ENCODE results near the gene MYO1F.

The MYO1F gene

GRCh38 chr19:8610936-8611300, 33.7 kb upstream of the MYO1F start:
- H3K4me3 ChIP-seq (replicated peaks; ENCODE audit: low read depth, low read length): no peak overlapping the region
- TF ChIP-seq CTCF (IDR thresholded peaks at IDR 0.05; ENCODE audit: low read length, missing control alignments): no peak
- no peak for DNase-seq (ENCODE audit: low read depth)

- no peak for TF ChIP-seq CTCF (IDR thresholded peaks at IDR 0.05; ENCODE audit: low read length, missing control alignments)
- peak; percentile 39 for DNase-seq (ENCODE audit: low read depth)
- H3K4me3 ChIP-seq (replicated peaks; ENCODE audit: low read depth, low read length): peak within 1 kb of the TSS; percentile 88
Observed at GRCh38 chr19:8610041-8610935, 33.0 kb upstream of the MYO1F start, which contains the start of gene ADAMTS10. TSS of gene ADAMTS10 (minus strand) at chr19:8610715. CDS start at chr19:8605710, 5,005 bp downstream.

GRCh38 chr19:8609279-8610040, 32.2 kb upstream of the MYO1F start:
- peak; percentile 18 for TF ChIP-seq CTCF (IDR thresholded peaks at IDR 0.05; ENCODE audit: low read length, missing control alignments)
- DNase-seq (ENCODE audit: low read depth): peak; percentile 71
- peak overlapping the region; percentile 88 for H3K4me3 ChIP-seq (replicated peaks; ENCODE audit: low read depth, low read length)

- peak overlapping the region; percentile 88 for H3K4me3 ChIP-seq (replicated peaks; ENCODE audit: low read depth, low read length)
- no peak for DNase-seq (ENCODE audit: low read depth)
- TF ChIP-seq CTCF (IDR thresholded peaks at IDR 0.05; ENCODE audit: low read length, missing control alignments): no peak
Observed at GRCh38 chr19:8608941-8609278, 31.7 kb upstream of the MYO1F start.

- TF ChIP-seq CTCF (IDR thresholded peaks at IDR 0.05; ENCODE audit: low read length, missing control alignments): no peak
- peak; percentile 73 for DNase-seq (ENCODE audit: low read depth)
- no peak overlapping the region for H3K4me3 ChIP-seq (replicated peaks; ENCODE audit: low read depth, low read length)
Observed at GRCh38 chr19:8607386-8607785, 30.1 kb upstream of the MYO1F start.

- DNase-seq (ENCODE audit: low read depth): no peak
- no peak overlapping the region for H3K4me3 ChIP-seq (replicated peaks; ENCODE audit: low read depth, low read length)
- TF ChIP-seq CTCF (IDR thresholded peaks at IDR 0.05; ENCODE audit: low read length, missing control alignments): no peak
Observed at GRCh38 chr19:8605514-8605913, 28.3 kb upstream of the MYO1F start.

Measured in fibroblast of pulmonary artery (primary cell).